NCI-H128 (cell line): ENCODE results near the gene GOLPH3.
A peak's percentile ranks its signal among the peaks of the same experiment; 100 is the strongest.
"Not testable (repeated sequence)": the region's sequence is repeated elsewhere in the genome, so short reads cannot be mapped to it uniquely, and the experiment has no call there.

Source experiments
- DNase-seq: peaks from one replicate; lab custom pipeline; 2025; ENCODE audit not compliant: unreplicated experiment; lab: John Stamatoyannopoulos, UW

GOLPH3 gene

DNA sequence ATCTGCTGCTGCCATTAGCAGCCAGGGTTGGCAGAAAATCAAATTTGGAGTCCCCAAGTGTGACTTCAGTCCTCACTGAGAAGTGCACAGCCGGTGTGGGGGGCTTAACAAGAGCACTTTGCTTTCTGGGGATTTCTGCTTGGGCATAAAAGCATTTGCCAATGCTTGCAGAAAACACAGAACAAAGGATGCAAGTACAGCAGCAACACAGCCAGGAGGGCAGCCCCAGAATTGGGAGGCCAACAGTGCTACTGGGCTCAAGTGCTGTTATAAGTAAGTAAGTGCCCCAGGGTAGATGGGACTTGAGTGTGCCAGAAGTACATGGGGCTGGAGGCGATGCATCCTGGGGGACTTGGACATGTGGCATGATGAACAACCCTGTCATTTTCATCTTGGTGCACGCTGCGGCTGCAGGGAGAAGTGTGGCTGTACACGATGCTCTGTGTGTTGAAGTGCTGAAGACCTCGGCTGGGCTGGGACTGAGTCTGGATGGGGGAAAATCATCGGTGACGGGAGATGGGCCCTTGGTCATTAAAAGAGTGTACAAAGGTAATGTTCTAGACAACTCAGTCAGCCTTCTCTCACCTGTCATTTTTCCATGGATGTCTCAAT, 73.3 kb downstream of the GOLPH3 start:
- DNase-seq = no peak

DNA sequence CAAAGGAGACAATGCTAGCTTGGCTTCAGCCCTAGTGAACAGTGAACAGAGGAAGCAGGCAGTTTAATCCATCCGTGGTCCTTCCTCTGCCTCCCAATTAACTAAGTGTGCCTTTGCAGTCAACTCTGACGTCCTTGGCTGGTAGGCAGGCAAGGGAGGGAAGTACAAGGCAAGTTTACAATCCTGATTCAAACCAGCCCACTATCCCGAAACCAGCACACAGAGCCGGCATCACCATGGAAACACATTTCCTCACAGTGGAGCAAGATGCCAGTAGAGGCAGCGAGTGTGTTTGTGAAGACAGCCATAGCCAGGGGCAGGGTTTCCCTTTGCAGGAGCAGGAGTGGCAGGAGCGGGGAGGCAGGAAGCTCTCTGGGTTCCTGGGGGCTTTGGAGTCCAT, 73.9 kb downstream of the GOLPH3 start:
- DNase-seq = no peak

DNA sequence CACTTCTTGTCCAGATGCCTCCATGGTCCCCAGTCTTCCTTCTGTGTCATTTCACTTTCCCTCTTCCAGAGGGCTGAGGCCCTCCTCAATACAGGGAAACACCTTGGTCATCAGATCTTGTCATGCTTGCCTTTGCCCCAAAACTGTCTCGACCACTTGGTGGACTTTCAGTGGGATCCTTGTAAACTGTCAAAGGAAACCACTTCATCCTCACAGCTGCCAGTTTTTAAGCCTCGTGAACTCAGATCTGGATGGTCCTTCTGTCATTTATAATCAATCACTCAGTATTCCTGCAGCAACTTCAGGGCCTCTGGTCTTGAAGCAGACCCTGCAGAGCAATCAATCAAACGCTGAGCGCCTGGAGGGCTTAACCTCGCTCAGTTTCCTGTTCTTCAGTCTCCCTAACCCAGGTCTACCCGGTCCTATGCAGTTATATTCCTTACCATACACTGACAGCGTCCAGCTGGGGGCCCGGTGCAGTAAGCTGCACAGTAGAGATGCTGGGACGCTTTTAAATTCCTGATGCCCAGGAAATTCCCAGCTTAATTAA, 74.6 kb downstream of the GOLPH3 start:
- no peak for DNase-seq

DNA sequence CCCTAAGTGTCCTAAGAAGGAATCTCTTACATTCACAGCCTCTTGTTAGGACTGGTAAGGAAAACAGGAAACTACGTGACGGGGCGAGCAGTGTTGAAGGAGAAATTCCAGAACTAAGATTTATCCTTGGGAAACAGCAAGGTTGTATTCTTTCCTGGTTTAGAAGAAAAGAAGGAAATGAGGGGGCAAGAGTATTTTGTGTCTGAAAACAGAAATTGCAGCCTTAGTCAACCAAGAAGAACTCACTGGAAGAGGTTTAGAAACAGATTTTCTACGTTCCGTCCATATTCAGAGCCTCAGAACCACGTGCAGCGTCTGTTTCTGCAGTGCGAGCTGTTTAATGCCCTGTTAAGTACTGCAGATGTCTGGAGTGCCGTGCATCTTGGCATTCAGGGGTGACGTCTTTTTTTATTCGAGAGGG, 75.2 kb downstream of the GOLPH3 start:
- no peak for DNase-seq

DNA sequence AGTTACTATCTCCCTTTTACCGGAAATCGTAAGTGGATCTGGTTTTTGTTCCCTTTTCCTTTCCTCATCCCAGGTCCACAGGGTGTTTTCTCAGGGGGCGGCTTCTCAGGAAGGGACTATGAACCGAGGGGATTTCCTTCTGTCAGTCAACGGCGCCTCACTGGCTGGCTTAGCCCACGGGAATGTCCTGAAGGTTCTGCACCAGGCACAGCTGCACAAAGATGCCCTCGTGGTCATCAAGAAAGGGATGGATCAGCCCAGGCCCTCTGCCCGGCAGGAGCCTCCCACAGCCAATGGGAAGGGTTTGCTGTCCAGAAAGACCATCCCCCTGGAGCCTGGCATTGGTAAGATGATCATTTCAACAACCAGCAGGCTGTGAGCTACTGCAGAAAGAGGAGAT, 75.8 kb downstream of the GOLPH3 start:
- no peak for DNase-seq

DNA sequence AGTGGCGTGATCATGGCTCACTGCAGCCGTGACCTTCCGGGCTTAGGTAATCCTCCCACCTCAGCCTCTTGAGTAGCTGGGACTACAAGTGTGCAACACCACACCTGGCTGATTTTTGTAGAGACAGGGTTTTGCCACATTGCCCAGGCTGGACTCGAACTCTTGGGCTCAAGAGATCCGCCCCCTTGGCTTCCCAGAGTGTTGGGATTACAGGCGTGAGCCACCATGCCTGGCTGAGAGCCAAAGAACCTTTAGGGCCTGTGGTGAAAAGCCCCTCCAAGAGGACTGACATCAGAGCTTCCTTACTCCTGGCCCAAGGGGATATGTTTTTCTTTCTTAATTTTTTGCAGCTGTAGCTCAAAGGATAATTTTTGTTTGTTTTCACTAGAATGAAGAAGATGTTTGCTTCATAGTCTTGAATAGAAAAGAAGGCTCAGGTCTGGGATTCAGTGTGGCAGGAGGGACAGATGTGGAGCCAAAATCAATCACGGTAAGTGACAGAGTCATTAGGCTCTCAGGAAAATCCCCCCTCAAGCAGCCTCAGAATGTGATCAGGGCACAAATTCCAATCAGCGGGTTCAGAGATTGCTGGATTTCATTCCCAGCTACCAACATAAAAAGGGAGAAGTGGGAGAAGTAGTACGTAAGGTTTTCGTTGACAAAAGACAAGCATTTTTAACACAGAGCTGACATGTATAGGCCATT, 77.1 kb downstream of the GOLPH3 start:
- DNase-seq = no peak

DNA sequence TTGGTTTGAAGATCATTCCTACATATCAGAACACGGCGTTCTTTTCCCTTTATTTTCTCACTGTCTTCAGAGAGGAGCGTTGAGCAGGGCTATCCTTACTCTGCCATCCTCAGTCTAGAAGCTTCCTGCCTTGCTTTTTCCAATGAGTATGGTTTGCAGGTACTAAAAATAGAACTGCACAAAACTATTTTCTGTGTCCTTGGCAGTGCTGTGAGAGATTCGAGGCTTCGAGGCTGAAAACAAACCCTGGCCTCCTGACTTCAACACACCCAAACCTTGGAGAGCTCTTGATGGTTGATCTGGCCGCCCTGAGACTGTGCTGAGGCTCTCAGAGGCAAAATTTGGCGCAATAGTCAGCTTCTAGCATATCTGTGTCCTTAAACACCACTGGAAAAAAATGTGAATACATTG, 78.9 kb downstream of the GOLPH3 start:
- no peak for DNase-seq

DNA sequence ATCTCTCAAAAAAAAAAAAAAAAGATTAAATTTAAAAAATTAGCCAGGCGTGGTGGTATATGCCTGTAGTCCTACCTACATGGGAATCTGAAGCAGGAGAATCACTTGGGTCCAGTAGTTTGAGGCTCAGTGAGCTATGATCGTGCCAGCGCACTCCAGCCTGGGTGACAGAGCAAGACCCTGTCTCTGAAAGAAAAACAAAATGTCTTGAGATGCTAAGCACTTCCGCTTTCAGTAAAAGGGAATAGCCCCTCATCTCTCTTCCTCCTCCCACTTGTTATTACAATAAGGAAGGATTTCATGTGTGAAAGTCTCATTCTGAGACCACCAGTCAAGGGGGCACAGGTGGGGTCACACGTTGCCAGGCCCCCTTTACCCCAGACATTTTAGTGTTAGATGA, 79.4 kb downstream of the GOLPH3 start:
- DNase-seq = no peak

DNA sequence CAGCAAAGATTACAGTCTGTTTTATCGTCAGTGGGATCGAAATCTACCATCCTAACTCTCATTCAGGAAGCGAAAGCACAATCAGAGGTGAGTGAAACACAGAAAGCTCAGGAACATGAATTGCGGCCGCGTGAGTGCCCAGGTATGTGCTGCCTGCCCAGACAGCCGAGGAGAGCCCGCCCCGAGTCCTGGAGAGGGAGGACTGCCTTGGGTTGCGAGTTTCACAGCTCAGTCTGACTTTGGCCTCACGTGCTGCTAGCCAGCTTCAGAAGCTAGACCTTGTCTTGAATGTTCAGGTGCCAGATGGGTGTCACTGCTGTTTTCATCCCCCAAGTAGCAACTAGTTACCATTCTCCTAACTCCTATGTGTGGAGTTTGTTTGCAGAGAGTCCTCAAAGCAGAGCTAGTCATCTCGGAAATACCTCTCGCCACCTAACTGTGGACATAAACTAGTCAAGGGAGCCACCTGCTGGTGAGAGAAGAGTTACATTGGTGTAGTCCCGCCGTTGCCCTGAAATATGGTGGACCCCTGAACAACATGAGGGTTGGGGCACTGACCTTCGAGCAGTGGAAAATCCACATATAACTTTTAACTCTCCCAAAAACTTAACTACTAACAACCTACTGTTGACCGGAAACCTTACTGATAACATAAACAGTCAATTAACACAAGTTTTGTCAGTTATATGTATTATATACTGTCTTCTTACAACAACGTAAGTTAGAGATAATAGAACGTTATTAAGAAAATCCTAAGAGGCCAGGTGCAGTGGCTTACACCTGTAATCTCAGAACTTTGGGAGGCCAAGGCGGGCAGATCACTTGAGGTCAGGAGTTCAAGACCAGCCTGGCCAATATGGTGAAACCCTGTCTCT, 80.9 kb downstream of the GOLPH3 start:
- DNase-seq = peak; percentile 63

DNA sequence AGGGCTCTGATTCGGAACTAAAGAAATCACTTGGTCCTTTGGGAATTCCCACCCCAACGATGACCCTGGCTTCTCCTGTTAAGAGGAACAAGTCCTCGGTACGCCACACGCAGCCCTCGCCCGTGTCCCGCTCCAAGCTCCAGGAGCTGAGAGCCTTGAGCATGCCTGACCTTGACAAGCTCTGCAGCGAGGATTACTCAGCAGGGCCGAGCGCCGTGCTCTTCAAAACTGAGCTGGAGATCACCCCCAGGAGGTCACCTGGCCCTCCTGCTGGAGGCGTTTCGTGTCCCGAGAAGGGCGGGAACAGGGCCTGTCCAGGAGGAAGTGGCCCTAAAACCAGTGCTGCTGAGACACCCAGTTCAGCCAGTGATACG, 83.4 kb downstream of the GOLPH3 start:
- DNase-seq = no peak

DNA sequence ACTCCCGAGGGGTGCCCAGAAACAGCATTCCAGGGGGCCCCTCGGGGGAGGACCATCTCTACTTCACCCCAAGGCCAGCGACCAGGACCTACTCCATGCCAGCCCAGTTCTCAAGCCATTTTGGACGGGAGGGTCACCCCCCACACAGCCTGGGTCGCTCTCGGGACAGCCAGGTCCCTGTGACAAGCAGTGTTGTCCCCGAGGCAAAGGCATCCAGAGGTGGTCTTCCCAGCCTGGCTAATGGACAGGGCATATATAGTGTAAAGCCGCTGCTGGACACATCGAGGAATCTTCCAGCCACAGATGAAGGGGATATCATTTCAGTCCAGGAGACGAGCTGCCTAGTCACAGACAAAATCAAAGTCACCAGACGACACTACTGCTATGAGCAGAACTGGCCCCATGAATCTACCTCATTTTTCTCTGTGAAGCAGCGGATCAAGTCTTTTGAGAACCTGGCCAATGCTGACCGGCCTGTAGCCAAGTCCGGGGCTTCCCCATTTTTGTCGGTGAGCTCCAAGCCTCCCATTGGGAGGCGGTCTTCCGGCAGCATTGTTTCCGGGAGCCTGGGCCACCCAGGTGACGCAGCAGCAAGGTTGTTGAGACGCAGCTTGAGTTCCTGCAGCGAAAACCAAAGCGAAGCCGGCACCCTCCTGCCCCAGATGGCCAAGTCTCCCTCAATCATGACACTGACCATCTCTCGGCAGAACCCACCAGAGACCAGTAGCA, 83.9 kb downstream of the GOLPH3 start:
- DNase-seq = no peak

DNA sequence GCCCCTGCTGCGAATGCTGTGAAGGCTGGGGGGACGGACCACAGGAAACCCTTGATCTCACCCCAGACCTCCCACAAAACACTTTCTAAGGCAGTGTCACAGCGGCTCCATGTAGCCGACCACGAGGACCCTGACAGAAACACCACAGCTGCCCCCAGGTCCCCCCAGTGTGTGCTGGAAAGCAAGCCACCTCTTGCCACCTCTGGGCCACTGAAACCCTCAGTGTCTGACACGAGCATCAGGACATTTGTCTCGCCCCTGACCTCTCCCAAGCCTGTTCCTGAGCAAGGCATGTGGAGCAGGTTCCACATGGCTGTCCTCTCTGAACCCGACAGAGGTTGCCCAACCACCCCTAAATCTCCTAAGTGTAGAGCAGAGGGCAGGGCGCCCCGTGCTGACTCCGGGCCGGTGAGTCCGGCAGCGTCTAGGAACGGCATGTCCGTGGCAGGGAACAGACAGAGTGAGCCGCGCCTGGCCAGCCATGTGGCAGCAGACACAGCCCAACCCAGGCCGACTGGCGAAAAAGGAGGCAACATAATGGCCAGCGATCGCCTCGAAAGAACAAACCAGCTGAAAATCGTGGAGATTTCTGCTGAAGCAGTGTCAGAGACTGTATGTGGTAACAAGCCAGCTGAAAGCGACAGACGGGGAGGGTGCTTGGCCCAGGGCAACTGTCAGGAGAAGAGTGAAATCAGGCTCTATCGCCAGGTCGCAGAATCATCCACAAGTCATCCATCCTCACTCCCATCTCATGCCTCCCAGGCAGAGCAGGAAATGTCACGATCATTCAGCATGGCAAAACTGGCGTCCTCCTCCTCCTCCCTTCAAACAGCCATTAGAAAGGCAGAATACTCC, 84.7 kb downstream of the GOLPH3 start:
- no peak for DNase-seq

DNA sequence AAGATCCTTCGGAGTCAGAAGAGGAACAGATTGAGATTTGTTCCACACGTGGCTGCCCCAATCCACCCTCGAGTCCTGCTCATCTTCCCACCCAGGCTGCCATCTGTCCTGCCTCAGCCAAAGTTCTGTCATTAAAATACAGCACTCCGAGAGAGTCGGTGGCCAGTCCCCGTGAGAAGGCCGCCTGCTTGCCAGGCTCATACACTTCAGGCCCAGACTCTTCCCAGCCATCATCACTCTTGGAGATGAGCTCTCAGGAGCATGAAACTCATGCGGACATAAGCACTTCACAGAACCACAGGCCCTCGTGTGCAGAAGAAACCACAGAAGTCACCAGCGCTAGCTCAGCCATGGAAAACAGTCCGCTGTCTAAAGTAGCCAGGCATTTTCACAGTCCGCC, 85.9 kb downstream of the GOLPH3 start:
- no peak for DNase-seq

DNA sequence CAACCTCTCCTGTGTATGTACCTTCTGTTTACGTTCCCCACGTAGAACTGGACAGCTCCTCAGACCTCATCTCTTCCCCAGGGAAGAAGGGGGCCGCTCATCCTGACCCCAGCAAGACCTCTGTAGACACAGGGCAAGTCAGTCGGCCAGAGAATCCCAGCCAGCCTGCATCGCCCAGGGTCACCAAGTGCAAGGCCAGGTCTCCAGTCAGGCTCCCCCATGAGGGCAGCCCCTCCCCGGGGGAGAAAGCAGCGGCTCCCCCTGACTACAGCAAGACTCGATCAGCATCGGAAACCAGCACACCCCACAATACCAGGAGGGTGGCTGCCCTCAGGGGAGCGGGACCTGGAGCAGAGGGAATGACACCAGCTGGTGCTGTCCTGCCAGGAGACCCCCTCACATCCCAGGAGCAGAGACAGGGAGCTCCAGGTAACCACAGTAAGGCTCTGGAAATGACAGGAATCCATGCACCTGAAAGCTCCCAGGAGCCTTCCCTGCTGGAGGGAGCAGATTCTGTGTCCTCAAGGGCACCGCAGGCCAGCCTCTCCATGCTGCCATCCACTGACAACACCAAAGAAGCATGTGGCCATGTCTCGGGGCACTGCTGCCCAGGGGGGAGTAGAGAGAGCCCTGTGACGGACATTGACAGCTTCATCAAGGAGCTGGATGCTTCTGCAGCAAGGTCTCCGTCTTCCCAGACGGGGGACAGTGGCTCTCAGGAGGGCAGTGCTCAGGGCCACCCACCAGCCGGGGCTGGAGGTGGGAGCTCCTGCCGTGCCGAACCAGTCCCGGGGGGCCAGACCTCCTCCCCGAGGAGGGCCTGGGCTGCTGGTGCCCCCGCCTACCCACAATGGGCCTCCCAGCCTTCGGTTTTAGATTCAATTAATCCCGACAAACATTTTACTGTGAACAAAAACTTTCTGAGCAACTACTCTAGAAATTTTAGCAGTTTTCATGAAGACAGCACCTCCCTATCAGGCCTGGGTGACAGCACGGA, 86.7 kb downstream of the GOLPH3 start:
- no peak for DNase-seq

DNA sequence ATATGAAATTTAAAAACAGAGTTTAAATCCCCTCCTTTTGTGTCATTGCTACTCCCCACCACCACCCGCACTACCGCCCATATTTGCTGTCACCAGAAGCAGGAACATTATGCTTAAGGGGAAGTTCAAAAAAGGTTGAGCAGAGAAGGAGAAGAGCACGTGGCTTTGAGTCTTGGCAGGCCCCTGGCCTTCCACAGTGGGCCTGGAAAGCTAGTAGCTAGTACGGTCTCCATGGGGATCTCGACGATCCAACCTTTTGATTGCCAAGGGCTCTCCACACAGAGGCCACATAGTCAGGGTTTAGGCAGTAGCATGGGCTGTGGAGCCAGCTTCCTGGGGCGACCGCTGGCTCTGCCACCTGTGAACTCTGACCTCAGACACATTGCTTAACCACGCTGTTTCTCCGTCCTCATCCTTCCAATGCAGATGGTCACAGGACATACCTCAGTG, 90.1 kb downstream of the GOLPH3 start:
- DNase-seq = no peak

DNA sequence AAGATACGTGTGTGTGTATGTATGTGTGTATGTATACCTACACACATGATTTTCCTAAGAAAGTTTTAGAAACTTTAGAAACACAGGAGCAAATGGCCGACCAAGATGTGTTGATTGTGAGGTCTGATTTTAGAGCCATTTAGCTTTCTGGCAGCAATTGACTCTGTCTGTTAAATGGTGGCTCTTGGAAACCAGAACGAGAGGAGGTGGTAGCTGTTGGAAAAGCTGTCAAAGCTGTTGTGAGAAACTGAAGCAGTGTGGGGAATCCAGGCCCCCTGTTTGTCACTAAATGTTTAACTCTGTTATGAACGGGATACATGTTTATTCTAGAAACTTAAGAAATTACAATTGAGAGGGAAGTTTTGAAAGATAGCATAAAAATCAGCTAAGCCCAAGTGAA, 91.4 kb downstream of the GOLPH3 start:
- no peak for DNase-seq

DNA sequence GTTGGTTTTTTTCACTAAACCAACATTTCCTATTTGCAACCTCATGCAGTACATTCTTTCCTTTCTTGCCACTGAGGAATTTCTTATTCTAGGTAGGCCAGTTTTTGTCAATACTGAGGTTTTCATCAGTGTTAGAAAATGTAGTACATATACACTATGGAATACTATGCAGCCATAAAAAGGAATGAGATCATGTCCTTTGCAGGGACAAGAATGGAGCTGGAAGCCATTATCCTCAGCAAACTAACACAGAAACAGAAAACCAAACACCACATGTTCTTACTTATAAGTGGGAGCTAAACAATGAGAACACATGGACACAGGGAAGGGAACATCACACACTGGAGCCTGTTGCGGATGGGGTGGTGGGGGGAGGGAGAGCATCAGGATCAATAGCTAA, 93.6 kb downstream of the GOLPH3 start:
- not testable (repeated sequence) for DNase-seq

DNA sequence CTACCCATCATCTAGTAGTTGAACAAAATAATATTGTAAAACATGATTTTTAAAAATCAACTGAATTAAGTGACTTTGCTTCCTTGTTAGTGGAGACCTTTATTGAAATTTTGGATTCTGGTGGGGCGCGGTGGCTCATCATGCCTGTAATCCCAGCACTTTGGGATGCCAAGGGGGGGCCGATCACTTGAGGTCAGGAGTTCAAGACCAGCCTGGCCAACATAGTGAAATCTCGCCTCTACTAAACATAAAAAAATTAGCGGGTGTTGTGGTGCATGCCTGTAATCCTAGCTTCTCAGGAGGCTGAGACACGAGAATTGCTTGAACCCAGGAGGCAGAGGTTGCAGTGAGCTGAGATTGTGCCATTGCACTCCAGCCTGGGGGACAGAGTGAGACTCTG, 95.3 kb downstream of the GOLPH3 start:
- DNase-seq = not testable (repeated sequence)
